Activated CD4-positive, alpha-beta T cell treated with anti-CD3 and anti-CD28 coated beads, Interleukin-2, amount 10 ng/mL, durations not matched to agents 7 days and 5 days (primary cell): ENCODE data around the gene FES. TPM values are rescaled to one million over a fixed set of nuclear protein-coding genes. Genes with fewer than 3 reads are reported as not detected.
A peak's percentile ranks its signal among the peaks of the same experiment; 100 is the strongest.
"Not testable (repeated sequence)": the region's sequence is repeated elsewhere in the genome, so short reads cannot be mapped to it uniquely, and the experiment has no call there.

Source experiments
- CTCF ChIA-PET: fragments of 350-600 bp; sonication (Branson Sonifier 250); formaldehyde crosslinking; loops from one replicate; lab custom pipeline; 2021; ENCODE audit warnings: antibody characterized with exemption; lab: Charles Lee
- POLR2A ChIA-PET: fragments of 350-600 bp; sonication (Branson Sonifier 250); formaldehyde crosslinking; loops from one replicate; lab custom pipeline; 2021; ENCODE audit warnings: antibody characterized with exemption; lab: Charles Lee
- DNase-seq: peaks from one replicate; pipeline ENCODE4 v3.0.0-alpha.2; 2020
- H3K27ac Mint-ChIP-seq: one replicate; pipeline ENCODE4 v1.8.0; 2021; ENCODE audit warnings: mild to moderate bottlenecking, moderate library complexity, mixed read lengths
- H3K27me3 Mint-ChIP-seq: one replicate; pipeline ENCODE4 v1.8.0; 2021; ENCODE audit warnings: mixed read lengths
- H3K36me3 Mint-ChIP-seq: one replicate; pipeline ENCODE4 v1.8.0; 2021; ENCODE audit warnings: low read depth, mixed read lengths
- H3K4me1 Mint-ChIP-seq: one replicate; pipeline ENCODE4 v1.8.0; 2021; ENCODE audit warnings: mixed read lengths
- H3K4me3 Mint-ChIP-seq: one replicate; pipeline ENCODE4 v1.8.0; 2021; ENCODE audit warnings: mild to moderate bottlenecking, moderate library complexity, mixed read lengths
- H3K9me3 Mint-ChIP-seq: one replicate; pipeline ENCODE4 v1.8.0; 2021; ENCODE audit warnings: mixed read lengths
- total RNA-seq, 2 experiments: library from RNA; stranded (reverse); gene quantifications; one replicate each; pipeline ENCODE4 v1.2.3, GENCODE V29; 2021

The FES gene
- total RNA-seq, 2 experiments from 2014 or later: 8.6 to 10.7 TPM

- no peaks in the 10 kb centered on the region for H3K27me3 Mint-ChIP-seq
Observed at GRCh38 chr15:90889313-90889730, 5.0 kb downstream of the FES start.

GRCh38 chr15:90889736-90890456, 5.6 kb downstream of the FES start:
- DNase-seq: no peak
- H3K4me3 Mint-ChIP-seq: no peak overlapping the region
- ChIA-PET CTCF (interaction anchor here (1.1 to 1.3 kb wide), 5 partner anchors 13 to 250 kb away, joined by 3 to 4 read pairs (median 3); partner anchors contain the start of gene MAN2A2), POLR2A (no interaction called here)
- no peak overlapping the region for H3K27ac Mint-ChIP-seq
- peaks cover 20% of the 10 kb centered on the region for H3K4me1 Mint-ChIP-seq
- H3K36me3 Mint-ChIP-seq: peaks cover 6% of the 10 kb centered on the region
- no peaks in the 10 kb centered on the region for H3K27me3 Mint-ChIP-seq
- H3K9me3 Mint-ChIP-seq: no peaks in the 10 kb centered on the region

More at GRCh38 chr15:90889313-90889730, 5.0 kb downstream of the FES start:
- ChIA-PET CTCF (interaction anchor here (1.1 to 1.3 kb wide), 4 partner anchors 15 to 249 kb away, joined by 3 to 4 read pairs (median 4); no protein-coding TSS in a partner anchor), POLR2A (no interaction called here)
- Mint-ChIP-seq H3K27ac (no peak overlapping the region), H3K36me3 (peaks cover 6% of the 10 kb centered on the region), H3K4me3 (no peak overlapping the region), H3K4me1 (peaks cover 24% of the 10 kb centered on the region), H3K9me3 (no peaks in the 10 kb centered on the region)
- no peak for DNase-seq

GRCh38 chr15:90890839-90891238, 6.5 kb downstream of the FES start:
- Mint-ChIP-seq H3K27ac (no peak overlapping the region), H3K4me3 (no peak overlapping the region), H3K9me3 (no peaks in the 10 kb centered on the region), H3K36me3 (peaks cover 6% of the 10 kb centered on the region), H3K27me3 (no peaks in the 10 kb centered on the region), H3K4me1 (peaks cover 11% of the 10 kb centered on the region)
- CTCF ChIA-PET: interaction anchor here (1.1 kb wide), 1 partner anchor 12 kb away, joined by 3 read pairs; the partner anchor contains the start of gene MAN2A2
- no peak for DNase-seq
- POLR2A ChIA-PET: no interaction called here

- Mint-ChIP-seq H3K36me3 (peaks cover 6% of the 10 kb centered on the region), H3K4me1 (peaks cover 4% of the 10 kb centered on the region), H3K27ac (no peak overlapping the region), H3K4me3 (no peak overlapping the region), H3K27me3 (no peaks in the 10 kb centered on the region), H3K9me3 (no peaks in the 10 kb centered on the region)
- ChIA-PET POLR2A (no interaction called here), CTCF (no interaction called here)
- no peak for DNase-seq
Observed at GRCh38 chr15:90891346-90891949, 7.1 kb downstream of the FES start.

- peaks cover 2% of the 10 kb centered on the region for H3K4me1 Mint-ChIP-seq
- H3K4me3 Mint-ChIP-seq: no peak overlapping the region
- peaks cover 6% of the 10 kb centered on the region for H3K36me3 Mint-ChIP-seq
- H3K9me3 Mint-ChIP-seq: no peaks in the 10 kb centered on the region
- DNase-seq: no peak
- ChIA-PET POLR2A (no interaction called here), CTCF (no interaction called here)
- H3K27ac Mint-ChIP-seq: no peak overlapping the region
- H3K27me3 Mint-ChIP-seq: no peaks in the 10 kb centered on the region
Observed at GRCh38 chr15:90892023-90892422, 7.7 kb downstream of the FES start.

GRCh38 chr15:90892498-90893174, 8.3 kb downstream of the FES start:
- no peaks in the 10 kb centered on the region for H3K9me3 Mint-ChIP-seq
- H3K4me3 Mint-ChIP-seq: no peak overlapping the region
- no peaks in the 10 kb centered on the region for H3K27me3 Mint-ChIP-seq
- H3K4me1 Mint-ChIP-seq: peaks cover 2% of the 10 kb centered on the region
- POLR2A ChIA-PET: no interaction called here
- CTCF ChIA-PET: interaction anchor here (0.9 kb wide), 1 partner anchor 245 kb away, joined by 4 read pairs; no protein-coding TSS in a partner anchor
- H3K36me3 Mint-ChIP-seq: peaks cover 6% of the 10 kb centered on the region
- no peak overlapping the region for H3K27ac Mint-ChIP-seq
- no peak for DNase-seq

GRCh38 chr15:90893175-90894090, 9.1 kb downstream of the FES start:
- ChIA-PET CTCF (interaction anchor here (0.9 to 3.4 kb wide), 3 partner anchors 7 to 246 kb away, joined by 4 to 22 read pairs (median 5); partner anchors contain the start of gene MAN2A2), POLR2A (no interaction called here)
- DNase-seq: no peak
- no peaks in the 10 kb centered on the region for H3K9me3 Mint-ChIP-seq
- H3K4me3 Mint-ChIP-seq: no peak overlapping the region
- H3K4me1 Mint-ChIP-seq: peaks cover 2% of the 10 kb centered on the region
- H3K36me3 Mint-ChIP-seq: peaks cover 6% of the 10 kb centered on the region
- H3K27me3 Mint-ChIP-seq: no peaks in the 10 kb centered on the region
- H3K27ac Mint-ChIP-seq: no peak overlapping the region

GRCh38 chr15:90895571-90896117, 11.3 kb downstream of the FES start:
- DNase-seq: no peak
- ChIA-PET POLR2A (no interaction called here), CTCF (interaction anchor here (0.6 to 3.4 kb wide), 5 partner anchors 9 to 230 kb away, joined by 3 to 22 read pairs (median 4); partner anchors contain the start of gene HDDC3)
- Mint-ChIP-seq H3K27me3 (no peaks in the 10 kb centered on the region), H3K27ac (no peak overlapping the region), H3K4me3 (no peak overlapping the region), H3K4me1 (no peaks in the 10 kb centered on the region), H3K36me3 (peaks cover 6% of the 10 kb centered on the region), H3K9me3 (no peaks in the 10 kb centered on the region)

GRCh38 chr15:90897131-90897655, 12.9 kb downstream of the FES start:
- CTCF ChIA-PET: interaction anchor here (1.3 to 3.4 kb wide), 3 partner anchors 11 to 180 kb away, joined by 4 to 22 read pairs (median 16); partner anchors contain the start of genes BLM and HDDC3
- H3K36me3 Mint-ChIP-seq, POLR2A ChIA-PET, H3K4me3 Mint-ChIP-seq, H3K27ac Mint-ChIP-seq, H3K27me3 Mint-ChIP-seq, H3K9me3 Mint-ChIP-seq, DNase-seq: not testable (repeated sequence)
- peaks cover 12% of the 10 kb centered on the region for H3K4me1 Mint-ChIP-seq

GRCh38 chr15:90901175-90902039, 17.1 kb downstream of the FES start:
- H3K4me1 Mint-ChIP-seq: peaks cover 24% of the 10 kb centered on the region
- H3K4me3 Mint-ChIP-seq: peak overlapping the region; percentile 85
- no peaks in the 10 kb centered on the region for H3K9me3 Mint-ChIP-seq
- H3K36me3 Mint-ChIP-seq: peaks cover 16% of the 10 kb centered on the region
- POLR2A ChIA-PET: no interaction called here
- H3K27ac Mint-ChIP-seq: peak overlapping the region; percentile 94
- CTCF ChIA-PET: interaction anchor here (0.8 to 6.3 kb wide), 6 partner anchors 16 to 608 kb away, joined by 3 to 63 read pairs (median 5); partner anchors contain the start of genes FES, HDDC3 and UNC45A
- H3K27me3 Mint-ChIP-seq: no peaks in the 10 kb centered on the region
- DNase-seq: no peak
